Measurements from ENCODE around the gene KCNAB2.
A peak's percentile ranks its signal among the peaks of the same experiment; 100 is the strongest.

KCNAB2 gene

DNA sequence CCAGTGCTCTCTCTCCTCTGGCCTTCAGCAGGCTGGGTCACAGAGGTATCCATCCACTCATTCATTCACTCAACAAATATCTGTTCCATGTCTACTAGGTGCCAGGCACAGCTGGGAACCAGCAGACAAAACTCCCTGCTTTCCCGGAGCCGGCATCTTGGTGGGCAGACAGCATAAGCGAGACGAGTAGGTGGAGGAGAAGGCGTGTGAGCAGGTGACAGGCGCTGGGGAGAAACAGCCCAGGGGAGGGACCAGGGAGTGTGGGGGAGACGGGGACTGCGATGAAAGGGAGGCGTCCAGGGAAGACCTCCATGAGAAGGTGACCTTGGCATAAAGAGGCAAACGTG lies 11.0 kb upstream of the KCNAB2 start:
- Histone ChIP-seq H3K4me1 (ENCODE audit: insufficient read depth, low read length, poor library complexity, severe bottlenecking) (peaks cover 89% of the 10 kb centered on the region), H3F3A (ENCODE audit: low read depth) (peaks cover 9% of the 10 kb centered on the region), H3K4me2 (ENCODE audit: low read depth, low read length, poor library complexity, severe bottlenecking) (peak overlapping the region; percentile 88), H3K9me2 (replicated peaks; ENCODE audit: low read depth, low read length) (no peaks in the 10 kb centered on the region), H3K9me3 (ENCODE audit: insufficient read depth, low read depth, low read length) (no peaks in the 10 kb centered on the region), H3K27me3 (ENCODE audit: insufficient read depth, low read length, poor library complexity, severe bottlenecking) (no peaks in the 10 kb centered on the region), H4K20me1 (ENCODE audit: insufficient read depth, low read length, poor library complexity, severe bottlenecking) (peaks cover 96% of the 10 kb centered on the region), H2AFZ (ENCODE audit: low read length) (no peak overlapping the region), H3K79me2 (ENCODE audit: insufficient read depth, low read length) (peaks cover 98% of the 10 kb centered on the region), H3K36me3 (ENCODE audit: insufficient read depth, low read length) (peaks cover 36% of the 10 kb centered on the region; the same call in 1 of the 2 replicates), H3K9ac (ENCODE audit: low read depth, low read length, poor library complexity, severe bottlenecking) (peak overlapping the region; percentile 26), H3K4me3 (ENCODE audit: low read length, poor library complexity, severe bottlenecking) (peak overlapping the region; percentile 38)
- TF ChIP-seq, protein P1, sequence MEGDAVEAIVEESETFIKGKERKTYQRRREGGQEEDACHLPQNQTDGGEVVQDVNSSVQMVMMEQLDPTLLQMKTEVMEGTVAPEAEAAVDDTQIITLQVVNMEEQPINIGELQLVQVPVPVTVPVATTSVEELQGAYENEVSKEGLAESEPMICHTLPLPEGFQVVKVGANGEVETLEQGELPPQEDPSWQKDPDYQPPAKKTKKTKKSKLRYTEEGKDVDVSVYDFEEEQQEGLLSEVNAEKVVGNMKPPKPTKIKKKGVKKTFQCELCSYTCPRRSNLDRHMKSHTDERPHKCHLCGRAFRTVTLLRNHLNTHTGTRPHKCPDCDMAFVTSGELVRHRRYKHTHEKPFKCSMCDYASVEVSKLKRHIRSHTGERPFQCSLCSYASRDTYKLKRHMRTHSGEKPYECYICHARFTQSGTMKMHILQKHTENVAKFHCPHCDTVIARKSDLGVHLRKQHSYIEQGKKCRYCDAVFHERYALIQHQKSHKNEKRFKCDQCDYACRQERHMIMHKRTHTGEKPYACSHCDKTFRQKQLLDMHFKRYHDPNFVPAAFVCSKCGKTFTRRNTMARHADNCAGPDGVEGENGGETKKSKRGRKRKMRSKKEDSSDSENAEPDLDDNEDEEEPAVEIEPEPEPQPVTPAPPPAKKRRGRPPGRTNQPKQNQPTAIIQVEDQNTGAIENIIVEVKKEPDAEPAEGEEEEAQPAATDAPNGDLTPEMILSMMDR (conservative IDR thresholded peaks at IDR 0.05; ENCODE audit: low read length), result peak; percentile 13; the same call in 1 of the 2 replicates
- TF ChIP-seq EZH2phosphoT487 (IDR thresholded peaks at IDR 0.05; ENCODE audit: borderline replicate concordance), result no peak

DNA sequence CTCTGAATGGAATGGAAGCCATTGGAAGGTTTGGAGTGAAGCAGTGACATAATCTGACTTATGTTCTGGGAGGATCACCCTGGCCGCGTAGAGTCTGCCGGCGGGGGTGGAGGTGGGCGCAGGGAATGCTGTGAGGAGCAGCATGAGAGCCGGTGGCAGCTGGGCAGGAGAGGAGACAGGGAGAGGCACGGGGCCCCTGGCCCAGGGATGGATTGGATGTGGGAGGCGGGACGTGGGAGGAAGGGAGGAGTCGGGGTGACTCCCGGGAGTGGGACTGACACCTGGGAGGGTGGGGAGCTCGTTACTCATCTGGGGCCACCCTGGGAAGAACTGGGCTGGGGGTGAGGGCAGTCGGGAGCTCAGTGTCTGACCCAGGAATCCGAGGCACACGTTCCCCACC lies 10.4 kb upstream of the KCNAB2 start:
- H3F3A ChIP-seq (ENCODE audit: low read depth), result peaks cover 9% of the 10 kb centered on the region
- no peak for TF ChIP-seq EZH2phosphoT487 (IDR thresholded peaks at IDR 0.05; ENCODE audit: borderline replicate concordance)
- TF ChIP-seq, protein P1 (conservative IDR thresholded peaks at IDR 0.05; ENCODE audit: low read length), result no peak
- no peaks in the 10 kb centered on the region for H3K9me2 ChIP-seq (replicated peaks; ENCODE audit: low read depth, low read length)
- peaks cover 88% of the 10 kb centered on the region for H3K4me1 ChIP-seq (ENCODE audit: insufficient read depth, low read length, poor library complexity, severe bottlenecking)
- no peaks in the 10 kb centered on the region for H3K27me3 ChIP-seq (ENCODE audit: insufficient read depth, low read length, poor library complexity, severe bottlenecking)
- peak overlapping the region; percentile 88 for H3K4me2 ChIP-seq (ENCODE audit: low read depth, low read length, poor library complexity, severe bottlenecking)
- H2AFZ ChIP-seq (ENCODE audit: low read length), result no peak overlapping the region
- no peaks in the 10 kb centered on the region for H3K9me3 ChIP-seq (ENCODE audit: insufficient read depth, low read depth, low read length)
- peaks cover 96% of the 10 kb centered on the region for H4K20me1 ChIP-seq (ENCODE audit: insufficient read depth, low read length, poor library complexity, severe bottlenecking)
- no peak overlapping the region for H3K4me3 ChIP-seq (ENCODE audit: low read length, poor library complexity, severe bottlenecking)
- H3K79me2 ChIP-seq (ENCODE audit: insufficient read depth, low read length), result peaks cover 98% of the 10 kb centered on the region
- no peak overlapping the region for H3K9ac ChIP-seq (ENCODE audit: low read depth, low read length, poor library complexity, severe bottlenecking)
- peaks cover 37% of the 10 kb centered on the region; the same call in 1 of the 2 replicates for H3K36me3 ChIP-seq (ENCODE audit: insufficient read depth, low read length)

DNA sequence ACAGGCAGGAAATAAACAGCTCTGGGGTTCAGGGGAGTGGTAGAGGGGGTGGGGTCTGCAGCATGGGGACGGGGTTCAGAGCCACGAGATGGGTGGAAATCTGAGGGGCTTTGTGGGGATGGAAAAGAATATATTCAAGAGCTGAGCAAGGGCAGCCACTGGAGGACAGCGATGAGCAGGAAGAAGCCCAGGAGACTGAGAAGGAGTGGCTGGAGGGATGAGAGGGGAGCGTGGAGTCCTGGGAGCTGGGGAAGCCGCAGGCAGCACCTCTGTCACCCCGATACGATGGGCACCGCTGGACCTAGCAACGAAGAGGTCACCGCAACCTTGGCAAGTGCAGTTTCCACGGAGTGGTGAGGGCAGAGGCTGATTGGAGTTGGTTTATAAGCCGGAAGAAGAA lies 10.0 kb upstream of the KCNAB2 start:
- Histone ChIP-seq H3K4me3 (ENCODE audit: low read length, poor library complexity, severe bottlenecking) (no peak overlapping the region), H3F3A (ENCODE audit: low read depth) (peaks cover 9% of the 10 kb centered on the region), H4K20me1 (ENCODE audit: insufficient read depth, low read length, poor library complexity, severe bottlenecking) (peaks cover 96% of the 10 kb centered on the region), H3K27me3 (ENCODE audit: insufficient read depth, low read length, poor library complexity, severe bottlenecking) (no peaks in the 10 kb centered on the region), H3K9me2 (replicated peaks; ENCODE audit: low read depth, low read length) (no peaks in the 10 kb centered on the region), H3K4me1 (ENCODE audit: insufficient read depth, low read length, poor library complexity, severe bottlenecking) (peaks cover 85% of the 10 kb centered on the region), H3K4me2 (ENCODE audit: low read depth, low read length, poor library complexity, severe bottlenecking) (peak overlapping the region; percentile 29), H2AFZ (ENCODE audit: low read length) (no peak overlapping the region), H3K9ac (ENCODE audit: low read depth, low read length, poor library complexity, severe bottlenecking) (no peak overlapping the region), H3K36me3 (ENCODE audit: insufficient read depth, low read length) (peaks cover 37% of the 10 kb centered on the region; the same call in 1 of the 2 replicates), H3K79me2 (ENCODE audit: insufficient read depth, low read length) (peaks cover 98% of the 10 kb centered on the region), H3K9me3 (ENCODE audit: insufficient read depth, low read depth, low read length) (no peaks in the 10 kb centered on the region)
- TF ChIP-seq EZH2phosphoT487 (IDR thresholded peaks at IDR 0.05; ENCODE audit: borderline replicate concordance), result no peak
- TF ChIP-seq, protein P1 (conservative IDR thresholded peaks at IDR 0.05; ENCODE audit: low read length), result peak; percentile 46
